DMS53 treated with DMSO at 0.1 percent for 48 hours (cell line): ENCODE results near the gene ABCA3.
"Not testable (repeated sequence)": the region's sequence is repeated elsewhere in the genome, so short reads cannot be mapped to it uniquely, and the experiment has no call there.

Experiments used
- DNase-seq: peaks from one replicate; lab custom pipeline; 2025; ENCODE audit not compliant: unreplicated experiment; lab: John Stamatoyannopoulos, UW

The ABCA3 gene

DNA sequence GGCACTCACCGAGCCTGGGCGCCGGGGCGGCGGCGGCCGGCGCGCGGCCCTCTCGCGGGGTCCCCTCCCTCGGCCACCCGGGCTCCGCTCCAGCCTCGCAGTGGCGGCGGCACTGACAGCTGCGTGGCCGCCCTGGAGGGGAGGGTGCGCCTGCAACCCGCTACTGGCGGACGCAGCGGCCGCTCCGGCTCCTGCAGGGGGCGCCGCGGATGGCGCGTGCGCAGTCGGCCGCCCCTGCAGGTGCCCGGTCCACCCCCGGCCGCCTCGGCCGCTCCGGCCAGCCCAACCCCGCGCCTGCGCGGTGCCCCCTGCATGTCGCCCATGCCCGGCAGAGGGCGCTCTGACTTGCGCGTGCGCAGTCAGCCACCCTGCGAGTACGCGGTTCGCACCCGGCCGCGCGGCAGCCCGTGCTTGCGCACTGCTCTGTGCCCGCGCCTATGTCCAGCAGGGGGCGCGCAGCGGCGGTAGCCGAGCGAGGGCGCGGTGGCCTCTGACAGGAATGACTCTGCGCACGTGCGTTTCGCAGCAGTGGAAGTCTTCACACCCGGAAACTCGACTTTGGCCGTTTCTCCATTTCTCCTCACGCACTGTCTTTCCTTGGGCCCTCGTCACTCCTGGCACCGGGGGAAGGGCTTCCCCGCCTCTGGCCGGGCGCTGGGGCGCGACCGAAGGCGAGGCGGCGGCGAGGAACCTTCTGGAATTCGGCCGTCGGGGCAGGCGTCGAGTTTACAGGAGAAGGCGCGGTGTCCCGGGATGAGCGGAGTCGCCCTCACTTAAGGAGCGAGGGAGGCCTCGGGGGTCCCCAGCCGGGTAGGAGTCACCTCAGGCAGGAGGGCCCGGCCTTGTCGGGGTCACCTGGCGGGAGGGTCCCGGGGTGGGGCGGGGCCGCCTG, at the start of gene ABCA3:
TSS of gene ABCA3 (minus strand) at position 165 of the 892 bp plus-strand sequence. CDS start 14,262 bp downstream, outside the sequence.
- DNase-seq, result peak; percentile 78

DNA sequence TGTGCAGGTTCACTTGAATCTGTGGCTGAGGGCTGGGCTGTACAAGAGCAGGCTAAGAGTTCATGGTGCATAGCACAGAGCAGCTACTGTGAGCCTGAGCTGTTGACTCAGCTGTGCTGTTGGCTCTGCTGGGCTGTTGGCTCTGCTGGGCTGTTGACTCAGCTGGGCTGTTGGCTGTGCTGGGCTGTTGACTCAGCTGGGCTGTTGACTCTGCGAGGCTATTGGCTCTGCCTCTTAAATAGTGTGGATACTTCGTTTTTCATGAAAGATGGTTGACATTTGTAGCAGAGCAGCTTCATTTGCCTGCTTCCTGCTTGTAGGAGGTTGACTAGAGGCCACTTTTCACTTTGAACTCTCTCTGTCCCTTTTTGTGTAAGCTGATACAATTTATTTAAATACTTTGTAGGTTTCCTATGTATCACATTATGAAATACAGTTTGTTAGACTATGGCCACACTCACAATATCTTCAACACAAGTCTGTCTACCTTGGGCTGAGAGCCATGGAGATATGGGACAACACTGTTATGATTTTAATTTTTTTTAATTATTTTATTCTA, 48.4 kb upstream of the ABCA3 start:
- DNase-seq, result peak; percentile 89

DNA sequence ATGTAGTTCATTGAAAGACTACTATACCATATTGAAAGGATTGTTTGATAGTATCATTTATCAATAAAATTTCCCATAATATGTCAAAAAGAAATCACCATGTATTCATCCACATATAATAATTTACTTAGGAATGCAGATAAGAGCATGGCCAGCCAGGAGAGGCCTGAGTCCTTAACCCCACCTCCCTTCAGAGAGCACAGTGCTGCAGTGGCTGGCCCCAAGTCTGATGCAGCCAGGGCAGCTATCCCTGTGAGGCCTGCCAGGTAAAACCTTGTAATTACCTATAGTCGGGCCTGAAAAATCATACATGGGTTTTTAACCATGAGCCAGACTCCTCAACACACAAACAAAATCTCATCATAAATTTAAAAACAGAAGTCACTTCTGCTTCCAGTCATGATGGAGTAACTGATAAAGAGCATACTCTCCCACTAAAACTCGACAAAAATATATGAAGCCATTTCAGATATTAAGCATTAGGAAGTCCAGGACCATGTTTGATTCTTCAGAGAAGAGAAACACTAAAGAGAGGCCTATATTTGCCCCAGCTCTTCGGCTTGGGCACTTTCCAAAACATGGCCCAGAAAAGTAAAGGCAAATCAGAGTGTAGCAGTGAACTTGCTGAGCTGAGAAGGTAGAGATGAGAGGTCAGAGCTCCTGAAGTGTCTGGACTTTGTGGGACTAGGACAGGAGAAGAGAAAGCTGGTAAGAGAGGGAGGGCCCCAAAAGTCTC, 47.8 kb upstream of the ABCA3 start:
- no peak for DNase-seq

DNA sequence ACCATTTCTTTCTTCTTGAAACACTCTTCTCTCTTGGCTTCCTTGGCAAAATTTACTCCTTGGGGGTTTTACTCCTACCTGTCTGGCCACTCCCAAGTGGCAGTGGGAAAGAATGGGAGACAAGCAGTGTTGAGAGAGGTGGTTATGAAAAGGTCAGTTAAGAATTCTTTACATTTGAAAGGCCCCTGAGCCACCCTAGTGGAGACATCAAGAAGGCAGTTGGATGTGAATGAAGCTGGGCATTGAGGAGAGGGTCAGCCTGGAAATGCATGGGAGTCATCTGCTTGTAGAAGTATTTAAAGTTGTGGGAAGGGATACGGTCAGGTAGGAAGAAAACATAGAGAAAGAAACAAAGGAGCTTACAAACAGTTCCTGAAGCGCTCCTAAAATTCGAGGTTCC, 46.5 kb upstream of the ABCA3 start:
- no peak for DNase-seq

DNA sequence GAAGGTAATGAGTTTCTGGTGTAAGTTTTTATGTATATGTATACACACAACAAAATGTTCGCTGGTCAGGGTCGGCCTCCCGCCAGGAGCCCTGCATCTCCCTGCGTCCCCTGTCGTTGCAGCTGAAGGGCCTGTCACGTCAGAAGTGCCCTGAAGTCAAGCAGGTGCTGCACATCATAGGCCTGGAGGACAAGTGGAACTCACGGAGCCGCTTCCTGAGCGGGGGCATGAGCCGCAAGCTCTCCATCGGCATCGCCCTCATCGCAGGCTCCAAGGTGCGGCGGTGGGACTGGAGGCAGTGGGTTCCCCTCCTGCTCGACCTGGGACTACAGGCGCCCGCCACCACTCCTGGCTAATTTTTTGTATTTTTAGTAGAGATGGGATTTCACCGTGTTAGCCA, 45.5 kb upstream of the ABCA3 start:
- not testable (repeated sequence) for DNase-seq

DNA sequence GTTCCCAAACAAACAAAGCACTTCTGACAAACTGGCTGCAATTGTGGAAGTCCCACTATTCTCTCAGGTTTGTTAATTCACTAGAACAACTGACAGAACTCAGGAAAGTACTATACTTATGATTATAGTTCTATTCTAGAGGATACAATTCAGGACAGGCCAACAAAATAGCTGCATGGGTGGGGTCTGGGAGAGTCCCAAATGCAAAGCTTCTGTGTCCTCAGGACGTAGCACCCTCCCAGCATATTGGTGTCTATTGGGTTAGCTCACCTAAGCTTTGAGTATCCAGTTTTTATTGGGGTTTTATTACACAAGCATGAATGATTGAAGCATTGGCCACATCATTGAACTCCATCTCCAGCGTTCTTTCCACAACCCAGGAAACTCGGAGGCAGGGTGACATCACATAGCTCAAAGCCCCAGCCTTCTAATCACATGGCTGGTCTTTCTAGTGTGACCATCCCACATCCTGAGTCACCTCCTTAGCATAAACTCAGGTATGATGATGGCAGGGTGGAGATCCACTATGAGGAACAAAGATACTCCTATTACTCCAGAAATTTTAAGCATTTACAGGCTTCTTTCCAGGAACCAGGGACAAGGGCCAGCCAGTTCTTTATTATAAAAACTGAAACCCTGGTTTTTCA, 44.8 kb upstream of the ABCA3 start:
- DNase-seq, result peak; percentile 67

DNA sequence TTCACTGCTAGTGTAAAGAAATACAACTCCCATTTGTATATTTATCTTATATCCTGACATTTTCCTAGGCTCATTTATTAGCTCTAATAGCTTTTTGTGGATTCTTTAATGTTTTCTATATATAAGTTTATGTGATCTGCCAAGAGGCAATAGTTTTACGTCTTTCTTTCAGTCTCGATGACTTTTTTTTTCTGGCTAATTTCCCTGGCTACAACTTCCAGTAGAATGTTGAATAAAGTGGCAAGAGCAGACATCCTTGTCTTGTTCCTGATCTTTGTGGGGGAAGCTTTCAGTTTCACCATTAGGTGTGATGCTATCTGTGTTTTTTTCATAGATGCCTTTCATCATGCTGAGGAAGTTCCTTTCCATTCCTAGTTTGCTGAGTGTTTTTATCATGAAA, 43.9 kb upstream of the ABCA3 start:
- DNase-seq, result no peak

DNA sequence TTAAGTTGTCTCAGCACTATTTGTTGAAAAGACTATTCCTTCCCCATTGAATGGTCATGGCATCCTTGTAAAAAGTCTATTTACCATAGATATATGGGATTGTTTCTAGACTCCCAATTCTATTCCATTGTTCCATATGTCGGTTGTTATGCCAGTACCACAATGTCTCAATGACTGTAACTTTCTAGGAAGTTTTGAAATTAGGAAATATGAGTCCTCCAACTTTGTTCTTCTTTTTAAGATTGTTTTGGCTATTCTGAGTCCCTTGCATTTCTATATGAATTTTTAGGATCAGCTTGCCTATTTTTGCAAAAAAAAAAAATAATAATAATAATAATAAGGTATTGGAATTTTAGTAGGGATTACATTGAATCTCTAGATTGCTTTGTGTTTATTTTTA, 43.0 kb upstream of the ABCA3 start:
- no peak for DNase-seq

DNA sequence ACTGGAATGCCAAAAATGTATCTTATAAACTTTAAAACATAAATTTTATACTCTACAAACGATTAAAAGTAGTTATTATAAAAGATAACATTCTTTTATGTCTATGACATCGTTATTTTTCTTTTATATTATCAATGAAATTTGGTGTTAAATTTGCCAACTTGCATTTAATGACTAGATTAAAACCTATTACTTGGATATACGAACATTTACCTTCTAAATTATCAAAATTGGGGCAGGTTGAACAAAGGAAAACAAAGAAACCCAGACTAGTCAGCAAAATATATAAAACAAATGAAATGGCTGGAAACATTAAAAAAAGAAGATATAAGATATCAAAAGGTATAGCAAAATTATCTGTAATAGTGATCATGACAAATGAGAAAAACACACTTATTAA, 34.1 kb upstream of the ABCA3 start:
- DNase-seq, result no peak

DNA sequence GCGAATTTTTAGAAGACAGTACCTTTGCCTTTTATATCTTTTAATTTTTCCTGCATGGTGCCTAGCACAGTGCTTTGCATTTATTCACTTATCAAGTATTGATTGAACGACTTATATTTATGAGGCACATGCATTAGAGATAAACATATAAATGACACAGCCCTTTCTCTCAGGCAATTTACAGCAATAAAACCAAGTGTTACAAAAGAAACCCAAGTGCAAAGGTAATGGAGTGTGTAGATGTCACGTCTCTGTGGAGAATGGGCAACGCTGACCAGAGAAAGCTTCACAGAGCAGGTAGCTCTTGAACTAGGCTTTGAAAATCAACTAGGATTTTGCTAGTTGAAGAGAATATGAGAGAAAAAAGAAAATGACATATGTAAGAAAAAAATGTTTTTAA, 32.6 kb upstream of the ABCA3 start:
- no peak for DNase-seq

DNA sequence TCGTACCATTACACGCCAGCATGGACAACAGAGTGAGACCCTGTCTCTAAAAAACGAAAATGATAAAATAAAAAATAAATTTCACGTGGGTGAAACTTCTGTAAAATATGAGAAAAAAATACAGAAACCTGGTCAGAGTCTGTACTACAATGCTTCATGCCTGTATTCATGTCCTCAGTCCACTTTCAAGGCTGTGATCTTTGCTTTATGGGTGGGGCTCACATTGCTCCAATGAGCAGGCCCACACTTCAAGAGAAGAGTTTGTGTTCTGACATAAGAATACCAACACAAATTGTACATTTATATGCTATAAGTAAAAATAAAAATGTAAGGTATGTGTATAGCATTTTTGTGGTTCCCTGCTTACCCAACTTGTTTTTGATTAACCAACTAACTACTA, 32.2 kb upstream of the ABCA3 start:
- no peak for DNase-seq

DNA sequence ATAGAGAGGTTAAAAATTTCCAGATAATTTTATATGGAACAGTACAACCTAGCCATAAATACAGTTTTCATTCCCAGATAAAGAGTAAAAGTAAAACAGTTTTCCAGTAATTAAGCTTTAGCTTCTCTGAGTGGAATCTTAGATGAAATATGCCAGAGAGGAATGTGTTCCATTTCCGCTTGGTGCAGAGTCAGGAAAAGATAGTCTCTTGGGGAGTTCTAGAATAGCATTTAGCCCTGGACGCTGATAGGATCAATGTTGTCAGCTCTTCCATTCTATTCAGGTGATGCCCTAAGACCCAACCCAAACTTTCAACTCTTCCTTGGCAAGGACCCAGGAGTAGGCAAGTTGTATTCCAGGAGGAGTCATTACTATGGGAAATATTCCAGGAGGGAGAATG, 30.9 kb upstream of the ABCA3 start:
- no peak for DNase-seq

DNA sequence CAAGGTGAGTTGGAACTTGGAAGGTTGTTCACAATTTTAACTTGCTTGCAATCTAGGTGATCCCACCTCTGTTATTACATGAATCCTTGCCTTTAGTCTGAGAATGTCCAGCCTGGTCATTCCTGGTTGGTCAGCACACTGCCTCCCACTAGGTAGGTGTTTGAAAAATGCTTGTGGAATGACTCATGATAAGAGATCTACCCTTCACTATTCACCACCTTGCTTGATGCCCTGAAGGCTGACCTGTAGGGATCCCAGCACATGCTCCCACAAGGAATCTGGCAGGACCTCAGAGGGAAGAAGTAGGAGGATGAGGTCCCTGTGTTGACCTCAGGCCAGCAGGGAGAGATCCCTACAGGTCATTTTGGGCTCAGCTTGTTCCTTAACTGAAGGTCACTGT, 30.2 kb upstream of the ABCA3 start:
- DNase-seq, result no peak

DNA sequence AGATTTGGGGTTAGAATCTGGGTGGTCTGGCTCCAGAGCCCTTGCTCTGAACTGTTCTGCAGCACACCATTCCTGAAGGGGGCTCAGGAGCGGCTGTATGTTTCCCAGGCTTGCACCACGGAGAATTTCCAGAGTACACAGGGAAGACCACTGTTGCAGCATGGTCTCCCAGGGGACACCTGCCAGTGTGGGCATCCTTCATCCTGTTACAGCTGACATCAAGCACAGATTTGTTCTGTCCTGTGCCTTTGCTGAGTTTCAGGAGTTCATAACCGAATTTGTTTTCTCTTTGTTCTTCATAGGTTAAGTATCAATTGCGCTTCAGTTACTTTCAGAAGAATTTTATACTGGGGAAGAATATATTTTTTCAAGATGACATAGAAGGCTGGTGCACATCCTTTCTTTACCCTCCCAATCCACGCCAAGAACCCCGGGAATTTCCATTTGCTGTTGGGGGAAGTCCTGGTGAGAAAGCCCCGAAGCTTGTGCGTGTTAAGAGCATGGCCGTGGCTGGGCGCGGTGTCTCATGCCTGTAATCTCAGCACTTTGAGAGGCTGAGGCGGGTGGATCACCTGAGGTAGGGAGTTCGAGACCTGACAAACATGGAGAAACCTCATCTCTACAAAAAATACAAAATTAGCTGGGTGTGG, 26.3 kb upstream of the ABCA3 start:
- no peak for DNase-seq

DNA sequence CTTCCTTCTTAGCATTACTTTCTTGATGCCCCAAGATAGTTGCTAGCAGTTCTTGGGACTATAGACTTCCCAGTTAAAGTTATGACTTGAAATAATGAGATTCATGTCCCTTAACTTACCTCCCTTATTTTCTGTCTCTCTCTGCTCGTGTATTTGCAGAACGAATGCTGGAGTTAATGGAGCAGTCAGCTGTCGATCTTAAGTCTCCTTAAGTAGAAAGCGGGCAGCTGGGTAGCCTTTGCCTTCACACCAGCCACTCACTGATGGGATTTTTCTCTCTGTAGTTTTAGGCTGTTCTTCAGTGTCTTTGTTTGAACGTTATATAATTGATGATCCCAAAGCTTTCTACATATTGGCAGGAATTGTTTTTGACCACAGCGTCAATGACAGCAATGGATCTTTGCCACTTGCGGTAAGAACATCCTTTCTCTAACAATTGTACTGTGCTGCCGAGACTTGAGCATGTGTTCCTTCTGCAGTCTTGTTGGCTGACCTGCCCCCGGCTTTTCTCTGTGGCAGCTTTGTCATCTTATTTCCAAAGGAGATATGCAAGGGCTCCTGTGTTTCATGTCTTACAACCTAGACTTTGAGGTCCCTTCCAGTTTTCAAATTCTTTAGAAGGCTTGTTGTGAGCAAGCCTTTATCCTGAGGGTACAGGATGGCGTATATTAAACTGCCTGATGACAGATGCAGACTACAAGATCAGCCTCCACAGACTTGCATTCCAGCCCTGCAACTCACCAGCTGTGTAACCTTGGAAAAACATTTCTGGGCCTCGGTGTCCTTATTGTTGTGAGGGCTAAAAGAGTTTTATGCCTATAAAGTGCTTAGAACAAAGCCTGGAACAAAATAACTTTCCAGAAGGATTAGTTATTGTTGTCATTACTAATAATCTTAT, 25.1 kb upstream of the ABCA3 start:
- DNase-seq, result no peak

DNA sequence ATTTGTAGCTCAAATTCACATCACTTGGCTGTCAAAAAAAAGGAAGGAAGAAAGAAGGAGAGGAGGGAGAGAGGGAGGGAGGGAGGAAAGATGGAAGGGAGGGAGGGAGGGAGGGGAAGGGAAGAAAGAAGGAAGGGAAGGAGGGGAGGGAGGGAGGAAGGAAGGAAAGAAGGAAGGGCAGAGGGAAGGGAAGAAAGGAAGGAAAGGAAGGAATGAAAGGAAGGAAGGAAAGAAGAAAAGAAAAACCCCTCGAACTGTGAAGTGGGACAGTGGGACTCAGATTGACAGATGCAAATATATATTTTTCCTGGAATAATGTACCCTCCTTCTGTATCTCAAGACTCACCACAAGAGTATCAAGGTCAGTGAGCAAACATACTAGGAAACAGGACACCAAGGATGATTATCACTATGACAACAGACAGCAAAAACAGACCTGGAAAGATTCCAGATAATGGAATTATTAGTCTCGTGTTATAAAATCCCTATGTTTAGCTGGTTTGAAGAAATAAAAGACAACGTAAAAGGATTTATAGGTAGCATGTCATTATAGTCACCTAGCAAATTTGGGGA, 24.2 kb upstream of the ABCA3 start:
- no peak for DNase-seq

DNA sequence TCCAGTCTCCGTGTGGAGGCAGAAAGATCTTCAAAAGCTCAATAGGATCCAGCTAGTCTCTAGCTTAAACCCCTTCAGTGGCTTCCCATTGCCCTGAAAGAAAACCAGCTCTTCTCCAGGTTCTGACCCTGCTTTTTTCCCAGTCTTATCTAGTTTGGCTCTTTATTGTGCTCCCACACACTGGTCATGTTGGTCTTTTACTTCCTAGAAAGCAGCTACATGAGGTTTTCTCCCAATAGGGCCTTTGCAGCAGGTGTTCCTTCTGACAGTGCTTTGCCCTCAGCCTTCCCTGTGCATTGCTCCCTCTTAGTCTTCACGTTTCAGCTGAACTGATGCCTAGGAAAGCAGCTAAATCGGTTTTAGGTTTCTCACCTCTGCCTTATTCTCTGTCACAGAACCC, 21.7 kb upstream of the ABCA3 start:
- DNase-seq, result no peak

DNA sequence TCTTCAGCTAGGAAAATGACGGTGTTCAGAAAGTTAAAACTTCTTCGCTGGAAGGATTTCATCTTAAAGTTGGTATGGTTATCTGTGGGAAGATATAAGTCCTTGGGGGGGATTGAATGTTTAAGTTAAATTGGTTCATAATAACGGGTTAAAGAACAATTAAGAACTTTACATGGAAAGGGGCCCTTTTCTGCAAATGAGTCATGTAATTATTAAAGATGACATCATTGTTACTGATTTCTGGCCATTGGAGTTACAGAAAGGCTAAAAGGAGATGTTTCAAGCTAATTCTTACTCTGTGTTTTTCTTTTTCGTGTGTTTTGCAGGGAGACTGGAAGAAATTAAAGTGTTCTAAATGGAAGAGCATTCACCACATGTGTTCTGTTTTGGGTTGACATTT, 20.6 kb upstream of the ABCA3 start:
- no peak for DNase-seq

DNA sequence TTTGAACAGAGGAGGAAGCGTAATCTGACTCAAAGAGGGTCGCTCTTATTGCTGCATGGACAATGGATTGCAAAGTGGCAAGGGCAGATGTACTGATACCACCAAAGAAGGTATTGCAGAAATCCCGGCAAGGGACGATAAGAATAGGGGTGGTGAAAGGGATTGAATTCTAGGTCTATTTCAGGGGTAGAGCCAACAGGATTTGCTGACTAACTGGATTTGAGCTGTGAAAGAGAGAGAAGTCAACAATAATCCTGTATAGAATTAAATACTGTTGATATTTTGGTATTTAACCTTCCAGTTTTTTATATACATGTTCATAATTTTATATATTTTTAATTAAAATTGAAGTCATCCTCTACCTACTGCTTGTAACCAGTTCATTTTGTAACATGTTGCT, 19.4 kb upstream of the ABCA3 start:
- DNase-seq, result no peak

DNA sequence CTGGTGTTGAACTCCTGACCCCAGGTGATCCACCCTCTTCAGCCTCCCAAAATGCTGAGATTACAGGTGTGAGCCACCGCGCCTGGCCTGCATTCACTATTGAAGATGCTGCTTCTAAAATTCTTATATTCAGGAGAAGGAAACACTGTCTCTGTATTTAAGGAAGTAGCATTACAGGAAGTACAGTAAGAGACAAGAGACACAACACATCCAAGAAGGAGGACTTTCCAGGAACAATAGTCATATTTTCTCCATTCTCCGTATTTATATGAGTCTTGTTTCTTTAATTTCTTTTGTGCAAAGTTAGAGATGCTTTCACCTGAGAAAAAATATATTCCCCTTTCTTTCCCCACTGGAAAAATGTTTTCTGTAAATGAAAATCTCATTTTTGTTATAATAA, 18.3 kb upstream of the ABCA3 start:
- no peak for DNase-seq
